Right cardiac atrium (tissue), 5 donors: ENCODE data around the gene MMP19. TPM values are rescaled to one million over a fixed set of nuclear protein-coding genes. Genes with fewer than 3 reads are reported as not detected.

ENCODE experiments used
- polyA plus RNA-seq: library from polyadenylated mRNA; stranded (reverse); fragments of 200-250 nt; gene quantifications from one replicate; pipeline ENCODE4 v1.2.3, GENCODE V29; 2013
- total RNA-seq, 4 donors: library from RNA; stranded (reverse); fragmentation: NEBNext Ultra II Directional; extraction: Animal tissue kit (Norgen Biotek cat#: 25700); gene quantifications; one replicate each; pipeline ENCODE4 v1.2.1, GENCODE V29; 2021
- donor health status: healthy with polysubstance abuse.
- donor health status: DM: no; HTN: yes; CAD: no.
- donor health status: DM: no; HTN: no; CAD: no.
- donor health status: DM: no; HTN: yes; CAD: no; lungs with severe emphysema.
- donor health status: DM: yes; HTN: yes; CAD: no.

The MMP19 gene
- total and polyA plus RNA-seq, 5 donors, result 3.1 to 21.2 (median 6.9) TPM

Other genes starting within 250 kb of the MMP19 start
- 1 to 10 TPM; 1.3 to 2.9 (median 1.4) TPM for gene OR10P1, start 206.0 kb downstream of the MMP19 start, total RNA-seq
- 1.6 TPM for gene OR10P1, start 206.0 kb downstream of the MMP19 start, polyA plus RNA-seq
- gene ITGA7, start 135.0 kb downstream of the MMP19 start, total RNA-seq, result 100 to 1,000 TPM; 465 to 674 (median 604) TPM
- 288 TPM for gene ITGA7, start 135.0 kb downstream of the MMP19 start, polyA plus RNA-seq
- gene BLOC1S1, start 126.9 kb downstream of the MMP19 start, total RNA-seq, result 100 to 1,000 TPM; 134 to 149 (median 139) TPM
- 205 TPM for gene BLOC1S1, start 126.9 kb downstream of the MMP19 start, polyA plus RNA-seq
- 10 to 100 TPM; 15.9 to 27.7 (median 23.3) TPM for gene RDH5, start 122.5 kb downstream of the MMP19 start, total RNA-seq
- gene RDH5, start 122.5 kb downstream of the MMP19 start, polyA plus RNA-seq, result 24.1 TPM
- gene CD63, start 113.9 kb downstream of the MMP19 start, total RNA-seq, result 1,000 to 10,000 TPM; 1,076 to 1,430 (median 1,264) TPM
- gene CD63, start 113.9 kb downstream of the MMP19 start, polyA plus RNA-seq, result 1,376 TPM
- 10 to 100 TPM; 16.2 to 17.5 (median 16.7) TPM for gene GDF11, start 99.8 kb downstream of the MMP19 start, total RNA-seq
- gene GDF11, start 99.8 kb downstream of the MMP19 start, polyA plus RNA-seq, result 11.5 TPM
- gene SARNP, start 25.2 kb downstream of the MMP19 start, total RNA-seq, result 10 to 100 TPM; 50.3 to 55.7 (median 52.7) TPM
- 113 TPM for gene SARNP, start 25.2 kb downstream of the MMP19 start, polyA plus RNA-seq
- 10 to 100 TPM; 13.8 to 23.2 (median 17.6) TPM for gene ORMDL2, start 24.9 kb downstream of the MMP19 start, total RNA-seq
- gene ORMDL2, start 24.9 kb downstream of the MMP19 start, polyA plus RNA-seq, result 23.8 TPM
- 10 to 100 TPM; 19.0 to 24.1 (median 22.4) TPM for gene DNAJC14, start 13.3 kb downstream of the MMP19 start, total RNA-seq
- gene DNAJC14, start 13.3 kb downstream of the MMP19 start, polyA plus RNA-seq, result 15.5 TPM
- 10 to 100 TPM; 15.4 to 19.0 (median 16.9) TPM for gene PYM1, start 85.0 kb upstream of the MMP19 start, total RNA-seq
- gene PYM1, start 85.0 kb upstream of the MMP19 start, polyA plus RNA-seq, result 25.7 TPM
- 10 to 100 TPM; 11.3 to 25.9 (median 20.3) TPM for gene DGKA, start 88.2 kb upstream of the MMP19 start, total RNA-seq
- 20.3 TPM for gene DGKA, start 88.2 kb upstream of the MMP19 start, polyA plus RNA-seq
- gene PMEL, start 123.1 kb upstream of the MMP19 start, total RNA-seq, result 1 to 10 TPM in 3 of 4 donors, under 1 TPM in 1; 0.86 to 2.2 (median 1.2) TPM
- 0.45 TPM for gene PMEL, start 123.1 kb upstream of the MMP19 start, polyA plus RNA-seq
- 10 to 100 TPM; 12.7 to 17.2 (median 13.6) TPM for gene CDK2, start 123.9 kb upstream of the MMP19 start, total RNA-seq
- 8.1 TPM for gene CDK2, start 123.9 kb upstream of the MMP19 start, polyA plus RNA-seq
- 100 to 1,000 TPM; 111 to 132 (median 119) TPM for gene RAB5B, start 131.1 kb upstream of the MMP19 start, total RNA-seq
- 86.4 TPM for gene RAB5B, start 131.1 kb upstream of the MMP19 start, polyA plus RNA-seq
- 10 to 100 TPM; 20.7 to 30.8 (median 29.3) TPM for gene SUOX, start 154.3 kb upstream of the MMP19 start, total RNA-seq
- gene SUOX, start 154.3 kb upstream of the MMP19 start, polyA plus RNA-seq, result 29.2 TPM
- 1 to 10 TPM; 5.6 to 8.7 (median 6.5) TPM for gene IKZF4, start 178.1 kb upstream of the MMP19 start, total RNA-seq
- 2.7 TPM for gene IKZF4, start 178.1 kb upstream of the MMP19 start, polyA plus RNA-seq
- gene RPS26, start 199.0 kb upstream of the MMP19 start, total RNA-seq, result 10 to 100 TPM; 30.0 to 55.1 (median 39.7) TPM
- 739 TPM for gene RPS26, start 199.0 kb upstream of the MMP19 start, polyA plus RNA-seq
- 1 to 10 TPM; 3.2 to 7.4 (median 6.1) TPM for gene ERBB3, start 237.2 kb upstream of the MMP19 start, total RNA-seq
- gene ERBB3, start 237.2 kb upstream of the MMP19 start, polyA plus RNA-seq, result 6.4 TPM